Stimulated activated CD8-positive, alpha-beta memory T cell treated with anti-CD3 and anti-CD28 coated beads, Interleukin-15, amount 100 ng/mL, for 4 hours (primary cell): Measurements from ENCODE around the gene LRP10.
"Not testable (repeated sequence)": the region's sequence is repeated elsewhere in the genome, so short reads cannot be mapped to it uniquely, and the experiment has no call there.

Source experiments
- DNase-seq, 2 donors: peaks; one replicate each; pipeline ENCODE4 v3.0.0-alpha.2; 2020; ENCODE audit warnings: low read depth in 2 of 2

The LRP10 gene

GRCh38 chr14:22871224-22872032, at the start of gene LRP10:
Gene LRP10, plus strand, starts transcription at chr14:22871740. Its CDS starts 564 bp downstream, at chr14:22872304.
- peak; percentile 50 to 65 for DNase-seq

GRCh38 chr14:22822016-22822570, 49.4 kb upstream of the LRP10 start:
- DNase-seq, result no peak

- peak; percentile 32 to 34 for DNase-seq
These were observed 48.9 kb upstream of the LRP10 start for GRCh38 chr14:22822571-22823098.

- no peak for DNase-seq
These were observed 46.7 kb upstream of the LRP10 start for GRCh38 chr14:22824711-22825359.

- DNase-seq, result not testable (repeated sequence)
These were observed 42.4 kb upstream of the LRP10 start for GRCh38 chr14:22829076-22829660.

GRCh38 chr14:22829661-22830442, 41.7 kb upstream of the LRP10 start, which contains the start of gene MRPL52:
Gene MRPL52, plus strand, starts transcription at chr14:22829887. Its CDS starts 26 bp downstream, at chr14:22829913.
- peak; percentile 76 to 84 for DNase-seq

- no peak for DNase-seq
These were observed 41.0 kb upstream of the LRP10 start for GRCh38 chr14:22830443-22831010.

GRCh38 chr14:22835505-22835904, 36.0 kb upstream of the LRP10 start:
- DNase-seq, result no peak

- DNase-seq, result no peak
These were observed 35.0 kb upstream of the LRP10 start, which contains the start of gene MMP14 for GRCh38 chr14:22836301-22837113. Gene MMP14, plus strand, starts transcription at chr14:22836585. Its CDS starts 233 bp downstream, at chr14:22836818.

GRCh38 chr14:22837114-22837749, 34.3 kb upstream of the LRP10 start:
- DNase-seq, result no peak

GRCh38 chr14:22837750-22838538, 33.6 kb upstream of the LRP10 start:
- no peak for DNase-seq

GRCh38 chr14:22838631-22839041, 32.9 kb upstream of the LRP10 start:
- no peak for DNase-seq

GRCh38 chr14:22839159-22839779, 32.3 kb upstream of the LRP10 start:
- no peak for DNase-seq

- no peak for DNase-seq
These were observed 30.2 kb upstream of the LRP10 start for GRCh38 chr14:22841311-22841710.

- DNase-seq, result no peak
These were observed 29.8 kb upstream of the LRP10 start for GRCh38 chr14:22841769-22842168.

- no peak for DNase-seq
These were observed 29.1 kb upstream of the LRP10 start for GRCh38 chr14:22842211-22843122.
